OCI-LY7 (cell line): ENCODE data around the gene APPBP2.

ENCODE experiments used
- CTCF ChIP-seq: fragments of 200-600 bp; sonication (generic); conservative IDR thresholded peaks from 2 replicates; pipeline ENCODE4 v1.5.1; 2014; ENCODE audit warnings: mild to moderate bottlenecking, antibody characterized with exemption, low read length, moderate library complexity, mixed read lengths
- EZH2phosphoT487 ChIP-seq: fragments of 200-600 bp; sonication (generic); IDR thresholded peaks from 2 replicates; pipeline ENCODE4 v1.6.1; 2018; ENCODE audit warnings: low read depth, borderline replicate concordance, mild to moderate bottlenecking, mixed run types, antibody characterized with exemption, low read length, moderate library complexity, mixed read lengths

DNA sequence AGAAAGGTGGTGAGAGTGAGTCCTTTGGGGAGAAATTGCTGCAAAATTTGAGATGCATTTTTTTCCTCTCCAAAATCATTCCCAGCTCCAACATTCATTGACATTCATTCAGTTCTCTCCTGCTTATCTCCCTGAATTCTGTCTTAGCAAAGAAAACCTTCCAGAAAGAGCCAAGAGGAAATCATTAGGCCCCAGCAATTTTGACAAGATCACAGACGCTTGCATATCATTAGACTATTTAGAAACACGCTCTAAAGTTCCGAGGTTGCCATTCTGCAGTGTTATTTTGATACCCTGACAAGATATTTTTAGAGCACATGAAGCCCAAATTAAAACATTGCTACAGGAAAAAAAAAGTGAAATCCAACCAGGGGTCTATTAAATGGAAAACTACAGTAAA is 113.3 kb downstream of the APPBP2 start:
- TF ChIP-seq CTCF (no peak), EZH2phosphoT487 (no peak)
